WTC11 (cell line): Measurements from ENCODE around the gene CD44.

ENCODE experiments used
- ATF2 ChIP-seq: sonication (generic); formaldehyde crosslinking; IDR thresholded peaks from 2 replicates; pipeline ENCODE4 v1.8.1; 2022; ENCODE audit warnings: low read depth, missing genetic modification reagents, borderline replicate concordance
- CTCF ChIP-seq: fragments of 200-600 bp; IDR thresholded peaks from 2 replicates; pipeline ENCODE4 v1.8.0; 2022; ENCODE audit warnings: antibody characterized with exemption
- JUN ChIP-seq: sonication (generic); formaldehyde crosslinking; IDR thresholded peaks from 2 replicates; pipeline ENCODE4 v1.8.0; 2023; ENCODE audit warnings: mild to moderate bottlenecking, missing genetic modification reagents

- TF ChIP-seq JUN (CRISPR knock-in tag) (no peak), CTCF (no peak), ATF2 (CRISPR knock-in tag) (no peak)
Measured at GRCh38 chr11:35259529-35259928, 120.6 kb downstream of the CD44 start.
